PC-3 (cell line): ENCODE results near the gene CEP170B. TPM values are rescaled to one million over a fixed set of nuclear protein-coding genes. Genes with fewer than 3 reads are reported as not detected.

Source experiments
- ATAC-seq: fragments of 200-7000 bp; cut with Tn5 transposase; 2 replicates; pipeline ENCODE4 v1.9.1; 2020; ENCODE audit warnings: mild to moderate bottlenecking, moderate library complexity
- BruUV-seq: library from RNA; stranded (reverse); fragments of 400-500 nt; replicated peaks from 2 replicates; lab custom pipeline; 2021; lab: Mats Ljungman, UMichigan
- CTCF ChIA-PET: fragments of 300-600 bp; sonication (Branson Sonifier 250); formaldehyde crosslinking; loops from one replicate; lab custom pipeline; 2022; ENCODE audit warnings: antibody characterized with exemption; lab: Charles Lee
- POLR2A ChIA-PET: fragments of 300-600 bp; sonication (Branson Sonifier 250); formaldehyde crosslinking; loops from one replicate; lab custom pipeline; 2022; ENCODE audit warnings: antibody characterized with exemption; ENCODE audit not compliant: unreplicated experiment; lab: Charles Lee
- DNase-seq: peaks from one replicate; pipeline ENCODE4 v3.0.0-alpha.2; 2015
- H2AFZ ChIP-seq: fragments of 300-600 bp; sonication (generic); 2 replicates; pipeline ENCODE4 v1.6.0; 2016; ENCODE audit warnings: antibody characterized with exemption, low read length
- H3F3A ChIP-seq: fragments of 300-600 bp; sonication (generic); one replicate; pipeline ENCODE4 v1.6.0; 2017; ENCODE audit warnings: antibody characterized with exemption, low read length, control low read depth, mild to moderate bottlenecking; ENCODE audit not compliant: unreplicated experiment
- H3K27ac ChIP-seq: fragments of 300-600 bp; sonication (generic); 2 replicates; pipeline ENCODE4 v1.5.1; 2016; ENCODE audit warnings: mild to moderate bottlenecking, low read length
- H3K27me3 ChIP-seq: fragments of 300-600 bp; sonication (generic); 2 replicates; pipeline ENCODE4 v1.6.1; 2016; ENCODE audit warnings: low read length, mixed read lengths
- H3K36me3 ChIP-seq: fragments of 300-600 bp; sonication (generic); 2 replicates; pipeline ENCODE4 v1.6.1; 2016; ENCODE audit warnings: low read depth, mixed run types, low read length, mixed read lengths
- H3K4me1 ChIP-seq: fragments of 300-600 bp; sonication (generic); 2 replicates; pipeline ENCODE4 v1.5.1; 2016; ENCODE audit warnings: low read length; ENCODE audit not compliant: insufficient read depth
- H3K4me2 ChIP-seq: fragments of 300-600 bp; sonication (generic); 2 replicates; pipeline ENCODE4 v1.6.0; 2016; ENCODE audit warnings: low read length
- H3K4me3 ChIP-seq: fragments of 300-600 bp; sonication (generic); 2 replicates; pipeline ENCODE4 v1.5.1; 2016; ENCODE audit warnings: mild to moderate bottlenecking, low read length, mixed read lengths
- H3K79me2 ChIP-seq: fragments of 300-600 bp; sonication (generic); 2 replicates; pipeline ENCODE4 v1.6.1; 2017; ENCODE audit warnings: low read length, mixed read lengths
- H3K9ac ChIP-seq: fragments of 300-600 bp; sonication (generic); 2 replicates; pipeline ENCODE4 v1.6.0; 2016; ENCODE audit warnings: mild to moderate bottlenecking, low read length
- H3K9me2 ChIP-seq: fragments of 300-600 bp; sonication (generic); replicated peaks from 2 replicates; pipeline ENCODE4 v1.6.1; 2016; ENCODE audit warnings: mixed run types, low read length, mixed read lengths
- H3K9me3 ChIP-seq: fragments of 300-600 bp; sonication (generic); 2 replicates; pipeline ENCODE4 v1.6.1; 2016; ENCODE audit warnings: low read length, mixed read lengths
- H4K20me1 ChIP-seq: fragments of 300-600 bp; sonication (generic); 2 replicates; pipeline ENCODE4 v1.6.1; 2016; ENCODE audit warnings: low read length, mixed read lengths
- CTCF ChIP-seq: fragments of 300-600 bp; sonication (generic); conservative IDR thresholded peaks from 2 replicates; pipeline ENCODE4 v1.5.1; 2017; ENCODE audit warnings: antibody characterized with exemption, low read depth, mild to moderate bottlenecking, low read length
- EZH2 ChIP-seq: fragments of 300-600 bp; sonication (generic); IDR thresholded peaks from one replicate; pipeline ENCODE4 v1.6.1; 2017; ENCODE audit warnings: antibody characterized with exemption, mild to moderate bottlenecking, low read length; ENCODE audit not compliant: unreplicated experiment
- EZH2phosphoT487 ChIP-seq: fragments of 300-600 bp; sonication (generic); IDR thresholded peaks from 2 replicates; pipeline ENCODE4 v1.6.1; 2018; ENCODE audit warnings: mild to moderate bottlenecking, antibody characterized with exemption, low read length, borderline replicate concordance
- intact Hi-C: fragments of 100-400 bp; cut with micrococcal nuclease; formaldehyde crosslinking; loops from 2 replicates; pipeline ENCODE4 v1.9.0; 2023
- total RNA-seq: library from RNA; depleted of rRNA; stranded (reverse); fragments of >200 nt; gene quantifications from 2 replicates; pipeline ENCODE4 v1.2.3, GENCODE V29; 2014

CEP170B gene
- total RNA-seq, 1 experiment from 2014 or later = 33.2 TPM

- H3F3A ChIP-seq = no peaks in the 10 kb centered on the region
- no peaks in the 10 kb centered on the region for H3K9me3 ChIP-seq
- H3K4me3 ChIP-seq = no peak overlapping the region
- no peaks in the 10 kb centered on the region for H3K27me3 ChIP-seq
- H2AFZ ChIP-seq = no peak overlapping the region
- DNase-seq = no peak
- POLR2A ChIA-PET = interaction anchor here (0.5 kb wide), 1 partner anchor 41 kb away, joined by 3 read pairs; the partner anchor contains the start of gene AHNAK2
- H3K27ac ChIP-seq = no peak overlapping the region
- no peaks in the 10 kb centered on the region for H3K9me2 ChIP-seq
- H4K20me1 ChIP-seq = no peaks in the 10 kb centered on the region
- H3K36me3 ChIP-seq = no peaks in the 10 kb centered on the region
- no peaks in the 10 kb centered on the region for H3K4me1 ChIP-seq
- H3K9ac ChIP-seq = no peak overlapping the region
- TF ChIP-seq CTCF = no peak
- TF ChIP-seq EZH2phosphoT487 = no peak
- TF ChIP-seq EZH2 = no peak
- no TSS peak for BruUV-seq
- H3K79me2 ChIP-seq = no peaks in the 10 kb centered on the region
- no peak for ATAC-seq
- no peak overlapping the region for H3K4me2 ChIP-seq
- CTCF ChIA-PET = no interaction called here
- intact Hi-C loops = no loop called here
These were observed 72.1 kb downstream of the CEP170B start for GRCh38 chr14:104937161-104937560.

GRCh38 chr14:104937694-104938365 lies 72.8 kb downstream of the CEP170B start:
- Histone ChIP-seq H3K36me3 (no peaks in the 10 kb centered on the region), H3K9me2 (no peaks in the 10 kb centered on the region), H3K4me3 (no peak overlapping the region), H3K27me3 (no peaks in the 10 kb centered on the region), H3F3A (no peaks in the 10 kb centered on the region), H3K9me3 (no peaks in the 10 kb centered on the region), H2AFZ (no peak overlapping the region), H3K27ac (no peak overlapping the region), H3K79me2 (no peaks in the 10 kb centered on the region), H4K20me1 (no peaks in the 10 kb centered on the region), H3K4me2 (no peak overlapping the region), H3K4me1 (no peaks in the 10 kb centered on the region), H3K9ac (no peak overlapping the region)
- intact Hi-C loops = no loop called here
- DNase-seq (no peak), ATAC-seq (no peak)
- CTCF ChIA-PET = no interaction called here
- POLR2A ChIA-PET = no interaction called here
- TF ChIP-seq EZH2 = no peak
- no peak for TF ChIP-seq EZH2phosphoT487
- TF ChIP-seq CTCF = no peak
- TSS peak; percentile 7 for BruUV-seq

- no peaks in the 10 kb centered on the region for H3K79me2 ChIP-seq
- H3K27ac ChIP-seq = no peak overlapping the region
- H3K9me2 ChIP-seq = no peaks in the 10 kb centered on the region
- no TSS peak for BruUV-seq
- no peaks in the 10 kb centered on the region for H3K36me3 ChIP-seq
- no peaks in the 10 kb centered on the region for H4K20me1 ChIP-seq
- no peaks in the 10 kb centered on the region for H3K4me1 ChIP-seq
- intact Hi-C loops = no loop called here
- no peak for DNase-seq
- no peaks in the 10 kb centered on the region for H3K27me3 ChIP-seq
- H2AFZ ChIP-seq = no peak overlapping the region
- no peaks in the 10 kb centered on the region for H3K9me3 ChIP-seq
- H3K4me3 ChIP-seq = no peak overlapping the region
- no peak for ATAC-seq
- no peaks in the 10 kb centered on the region for H3F3A ChIP-seq
- POLR2A ChIA-PET = no interaction called here
- CTCF ChIA-PET = no interaction called here
- no peak for TF ChIP-seq EZH2
- TF ChIP-seq EZH2phosphoT487 = no peak
- TF ChIP-seq CTCF = no peak
- H3K4me2 ChIP-seq = no peak overlapping the region
- no peak overlapping the region for H3K9ac ChIP-seq
These were observed 73.4 kb downstream of the CEP170B start for GRCh38 chr14:104938436-104938835.
